HG02870 (cell line): ENCODE measurements around the gene OSBPL2.
A peak's percentile ranks its signal among the peaks of the same experiment; 100 is the strongest.

Source experiments
- ATAC-seq: cut with Tn5 transposase; IDR thresholded peaks from one replicate; pipeline ENCODE4 v1.9.1; 2021; ENCODE audit warnings: mild to moderate bottlenecking, moderate library complexity; ENCODE audit not compliant: unreplicated experiment

The OSBPL2 gene

GRCh38 chr20:62333820-62334595 lies 95.7 kb downstream of the OSBPL2 start:
- ATAC-seq, result no peak

- ATAC-seq, result no peak
Observed at GRCh38 chr20:62334881-62335280, 96.6 kb downstream of the OSBPL2 start.

GRCh38 chr20:62335532-62335931 lies 97.2 kb downstream of the OSBPL2 start:
- no peak for ATAC-seq

- ATAC-seq, result no peak
Observed at GRCh38 chr20:62336329-62336728, 98.0 kb downstream of the OSBPL2 start.

- no peak for ATAC-seq
Observed at GRCh38 chr20:62336775-62337557, 98.6 kb downstream of the OSBPL2 start.

GRCh38 chr20:62337558-62338293 lies 99.4 kb downstream of the OSBPL2 start:
- ATAC-seq, result no peak

GRCh38 chr20:62338294-62338620 lies 99.9 kb downstream of the OSBPL2 start:
- ATAC-seq, result no peak

GRCh38 chr20:62339647-62340062 lies 101.3 kb downstream of the OSBPL2 start:
- ATAC-seq, result peak; percentile 70

GRCh38 chr20:62342910-62343309 lies 104.6 kb downstream of the OSBPL2 start:
- ATAC-seq, result no peak

- no peak for ATAC-seq
Observed at GRCh38 chr20:62344092-62344491, 105.8 kb downstream of the OSBPL2 start.

- no peak for ATAC-seq
Observed at GRCh38 chr20:62344782-62345181, 106.5 kb downstream of the OSBPL2 start.
